ENCODE results near the gene PADI1. TPM values are rescaled to one million over a fixed set of nuclear protein-coding genes. Genes with fewer than 3 reads are reported as not detected.

The PADI1 gene
- total and polyA plus RNA-seq, 2 of the 8 experiments (the other 6 are each of a cell fraction or from before 2014, with no cell fraction given): 0.20 to 0.30 TPM

DNA sequence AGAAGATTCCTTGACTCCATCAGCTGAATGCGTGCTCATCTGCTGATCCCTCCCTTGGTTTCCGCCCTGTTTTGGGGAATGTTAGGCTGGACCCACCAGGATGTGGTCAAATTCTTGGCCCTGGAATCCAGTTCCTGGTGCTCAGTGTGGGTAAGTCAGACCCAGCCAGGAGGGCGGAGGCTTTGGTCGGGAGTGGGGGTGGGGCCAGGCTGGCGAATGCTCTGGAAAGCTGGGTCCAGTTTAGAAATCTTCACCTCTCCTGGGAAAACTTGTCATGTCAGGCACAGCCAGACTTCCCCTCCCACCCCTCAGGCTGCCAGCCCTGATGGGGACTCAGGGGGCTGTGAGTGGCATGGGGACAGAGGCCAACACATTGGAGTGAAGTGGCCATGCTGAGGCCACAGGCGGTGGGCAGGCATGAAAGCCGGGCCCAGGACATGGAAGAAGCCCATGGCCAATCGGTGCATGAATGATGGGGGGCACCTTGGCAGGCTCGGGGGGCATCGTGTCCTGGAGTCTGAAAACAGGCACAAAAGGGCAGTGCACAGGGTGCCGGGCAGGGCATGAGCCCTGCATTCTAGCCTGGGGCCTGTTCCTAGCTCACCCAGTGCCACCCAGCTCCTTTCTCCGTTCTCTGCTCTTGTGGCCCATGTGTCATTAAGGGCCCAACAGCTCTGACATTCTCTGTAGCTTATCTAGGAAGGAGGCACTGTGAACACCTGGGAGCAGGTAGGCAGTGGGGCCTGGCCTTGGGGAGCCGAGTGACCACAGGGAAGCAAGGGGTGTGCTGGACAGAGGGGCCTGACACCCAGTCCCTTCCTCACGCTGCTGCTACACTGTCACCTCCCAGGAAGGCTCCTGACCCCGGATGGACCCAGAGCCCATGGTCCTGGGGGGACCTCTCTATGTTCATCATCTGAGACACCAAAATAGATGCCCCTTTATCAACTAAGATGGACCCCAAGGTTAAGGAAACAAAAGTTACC lies 14.6 kb upstream of the PADI1 start:
- H3K9ac ChIP-seq (replicated peaks in 1 of 4; ENCODE audit: extremely low read depth in 1 of 4, low read depth in 3 of 4, low read length in 3 of 4): no peak overlapping the region
- H3K23ac ChIP-seq (ENCODE audit: insufficient read length): no peak overlapping the region
- no peak for FAIRE-seq
- peak in 1 of 2 experiments; percentile 49 for DNase-seq (ENCODE audit: low read depth in 1 of 2, low spot score in 2 of 2)
- H3K4me2 ChIP-seq (ENCODE audit: insufficient read depth in 1 of 2, low read depth in 2 of 2, low read length in 2 of 2): no peak overlapping the region
- no peaks in the 10 kb centered on the region for H3K23me2 ChIP-seq (ENCODE audit: low read depth, low read length)
- POLR2A ChIA-PET (ENCODE audit: partially characterized antibody): interaction anchor here (1.2 kb wide), 1 partner anchor 12 kb away, joined by 3 read pairs; no protein-coding TSS in a partner anchor
- peaks cover 0 to 6% (median 2%) of the 10 kb centered on the region in 4 experiments; a peak in 4 of 7 replicates for H3K4me1 ChIP-seq (replicated peaks in 1 of 4; ENCODE audit: control insufficient read depth in 3 of 4, insufficient read depth in 4 of 4, low read length in 3 of 4)
- no peak overlapping the region for H3K56ac ChIP-seq (replicated peaks; ENCODE audit: insufficient read length, low read depth, low read length)
- no peak overlapping the region for H4K5ac ChIP-seq (ENCODE audit: insufficient read length, low read depth, low read length)
- H2AK5ac ChIP-seq (ENCODE audit: low read depth, low read length): no peak overlapping the region
- H3K79me1 ChIP-seq (ENCODE audit: low read depth, low read length): no peaks in the 10 kb centered on the region
- no peak overlapping the region for H2BK120ac ChIP-seq (replicated peaks; ENCODE audit: low read depth, low read length)
- no peak overlapping the region for H3K14ac ChIP-seq (ENCODE audit: insufficient read length)
- no peak overlapping the region for H2BK15ac ChIP-seq (ENCODE audit: low read length)
- no peaks in the 10 kb centered on the region for H4K20me1 ChIP-seq (replicated peaks in 1 of 2; ENCODE audit: control insufficient read depth in 1 of 2, insufficient read depth in 2 of 2, low read length in 2 of 2)
- WGBS, 2 experiments (ENCODE audit: extremely low coverage in 1 of 2, insufficient coverage in 1 of 2, insufficient read length in 1 of 2, insufficient replicate concordance in 2 of 2, low coverage in 1 of 2, low lambda C conversion rate in 2 of 2, missing lambda C conversion rate in 1 of 2): 89% methylated on average over 14 of the region's 15 CpGs; no CpG with 5 or more reads in 1 of the 2 experiments
- H3K18ac ChIP-seq (ENCODE audit: extremely low read depth, low read length): no peak overlapping the region
- H3K27me3 ChIP-seq (replicated peaks in 1 of 4; ENCODE audit: control insufficient read depth in 3 of 4, extremely low read depth in 1 of 4, insufficient read depth in 3 of 4, low read length in 3 of 4): no peaks in the 10 kb centered on the region
- H4K91ac ChIP-seq (replicated peaks; ENCODE audit: insufficient read length, low read length): no peak overlapping the region
- H3K9me3 ChIP-seq (ENCODE audit: insufficient read depth in 2 of 2, low read depth in 1 of 2, low read length in 1 of 2): peaks cover 2 to 3% of the 10 kb centered on the region in 2 experiments; a peak in 1 of 4 replicates
- H2BK20ac ChIP-seq (ENCODE audit: low read length): 0 out of 2 replicates have a peak overlapping the region, but pooled peaks have one; percentile 34
- no peak overlapping the region for H4K8ac ChIP-seq (ENCODE audit: extremely low read depth, insufficient read depth, low read length)
- H3K79me2 ChIP-seq (ENCODE audit: control insufficient read depth in 1 of 2, insufficient read depth in 2 of 2, low read length in 2 of 2): no peaks in the 10 kb centered on the region
- CTCF ChIA-PET (ENCODE audit: partially characterized antibody): no interaction called here
- H2BK5ac ChIP-seq (ENCODE audit: low read depth, low read length): 0 out of 2 replicates have a peak overlapping the region, but pooled peaks have one; percentile 10
- H3K27ac ChIP-seq (ENCODE audit: low read depth, low read length): no peak overlapping the region
- H3K4ac ChIP-seq (replicated peaks; ENCODE audit: insufficient read length, low read depth, low read length): peak overlapping the region; percentile 21
- no peak for TF ChIP-seq SIN3A (conservative IDR thresholded peaks at IDR 0.05 in 1 of 2, IDR thresholded peaks at IDR 0.05 in 1 of 2; ENCODE audit: low read depth in 1 of 2, low read length in 2 of 2)
- TF ChIP-seq E2F6 (IDR thresholded peaks at IDR 0.05): no peak
- no peak for TF ChIP-seq TCF12 (IDR thresholded peaks at IDR 0.05; ENCODE audit: low read depth, low read length)
- no peak for TF ChIP-seq HDAC2 (IDR thresholded peaks at IDR 0.05; ENCODE audit: borderline replicate concordance in 1 of 2, low read depth in 2 of 2, low read length in 2 of 2)
- TF ChIP-seq KDM5A (IDR thresholded peaks at IDR 0.05; ENCODE audit: low read length): no peak
- TF ChIP-seq ZNF274 (IDR thresholded peaks at IDR 0.05; ENCODE audit: borderline replicate concordance, extremely low read depth, low read length): no peak
- TF ChIP-seq TAF7 (optimal IDR thresholded peaks at IDR 0.05; ENCODE audit: borderline replicate concordance, low read depth, low read length): no peak
- no peak for TF ChIP-seq NANOG (IDR thresholded peaks at IDR 0.05; ENCODE audit: insufficient read depth, low read depth, low read length, poor library complexity, severe bottlenecking)
- no peak for TF ChIP-seq MAFK (IDR thresholded peaks at IDR 0.05; ENCODE audit: low read depth, low read length)
- H2BK12ac ChIP-seq (ENCODE audit: low read depth, low read length): no peak overlapping the region
- no peak overlapping the region for H3K4me3 ChIP-seq (ENCODE audit: extremely low read depth in 1 of 4, insufficient read depth in 2 of 4, low read depth in 3 of 4, low read length in 4 of 4)
- H2AFZ ChIP-seq (ENCODE audit: low read length): peak overlapping the region; percentile 75; the same call in 1 of the 2 replicates
- no peaks in the 10 kb centered on the region for H3K36me3 ChIP-seq (ENCODE audit: control insufficient read depth in 2 of 4, insufficient read depth in 4 of 4, low read length in 3 of 4)
